Measurements from ENCODE around the gene CREG1. TPM values are rescaled to one million over a fixed set of nuclear protein-coding genes. Genes with fewer than 3 reads are reported as not detected.

The CREG1 gene
- total RNA-seq, 1 experiment from 2014 or later = 7.7 TPM

- H3K36me3 ChIP-seq (ENCODE audit: insufficient read depth, low read length, poor library complexity, severe bottlenecking) = no peaks in the 10 kb centered on the region
- ChIA-PET CTCF (no interaction called here), POLR2A (ENCODE audit: low non-redundant PET) (no interaction called here)
- H3K27ac ChIP-seq (ENCODE audit: low read depth, low read length, poor library complexity, severe bottlenecking) = no peak overlapping the region
- no TSS peak for BruUV-seq (replicated peaks)
- H3K4me1 ChIP-seq (ENCODE audit: insufficient read depth, low read length, poor library complexity, severe bottlenecking) = peaks cover 1% of the 10 kb centered on the region
- H3K27me3 ChIP-seq (replicated peaks; ENCODE audit: insufficient read depth, low read depth, low read length, poor library complexity) = no peaks in the 10 kb centered on the region
- DNase-seq (ENCODE audit: low spot score) = no peak
- H3K9me3 ChIP-seq (ENCODE audit: low read depth, low read length, poor library complexity, severe bottlenecking) = no peaks in the 10 kb centered on the region
- no peak for TF ChIP-seq EZH2 (IDR thresholded peaks at IDR 0.05; ENCODE audit: borderline replicate concordance, low read depth, low read length, poor library complexity, severe bottlenecking)
- TF ChIP-seq CTCF (conservative IDR thresholded peaks at IDR 0.05; ENCODE audit: low read depth, low read length) = no peak
- intact Hi-C loops (cut with micrococcal nuclease; ENCODE audit: unreplicated experiment) = no loop called here
- no peak overlapping the region for H3K4me3 ChIP-seq (ENCODE audit: low read depth, low read length, poor library complexity, severe bottlenecking)
Measured at GRCh38 chr1:167546935-167547334, 6.6 kb downstream of the CREG1 start.

GRCh38 chr1:167545349-167545748, 8.2 kb downstream of the CREG1 start:
- intact Hi-C loops (cut with micrococcal nuclease; ENCODE audit: unreplicated experiment) = no loop called here
- no peaks in the 10 kb centered on the region for H3K36me3 ChIP-seq (ENCODE audit: insufficient read depth, low read length, poor library complexity, severe bottlenecking)
- no peak for DNase-seq (ENCODE audit: low spot score)
- no TSS peak for BruUV-seq (replicated peaks)
- no peaks in the 10 kb centered on the region for H3K27me3 ChIP-seq (replicated peaks; ENCODE audit: insufficient read depth, low read depth, low read length, poor library complexity)
- peaks cover 10% of the 10 kb centered on the region for H3K4me1 ChIP-seq (ENCODE audit: insufficient read depth, low read length, poor library complexity, severe bottlenecking)
- CTCF ChIA-PET = no interaction called here
- POLR2A ChIA-PET (ENCODE audit: low non-redundant PET) = no interaction called here
- H3K4me3 ChIP-seq (ENCODE audit: low read depth, low read length, poor library complexity, severe bottlenecking) = no peak overlapping the region
- no peak overlapping the region for H3K27ac ChIP-seq (ENCODE audit: low read depth, low read length, poor library complexity, severe bottlenecking)
- TF ChIP-seq CTCF (conservative IDR thresholded peaks at IDR 0.05; ENCODE audit: low read depth, low read length) (no peak), EZH2 (IDR thresholded peaks at IDR 0.05; ENCODE audit: borderline replicate concordance, low read depth, low read length, poor library complexity, severe bottlenecking) (no peak)
- no peaks in the 10 kb centered on the region for H3K9me3 ChIP-seq (ENCODE audit: low read depth, low read length, poor library complexity, severe bottlenecking)

- Histone ChIP-seq H3K27ac (ENCODE audit: low read depth, low read length, poor library complexity, severe bottlenecking) (no peak overlapping the region), H3K4me1 (ENCODE audit: insufficient read depth, low read length, poor library complexity, severe bottlenecking) (peaks cover 10% of the 10 kb centered on the region), H3K4me3 (ENCODE audit: low read depth, low read length, poor library complexity, severe bottlenecking) (no peak overlapping the region), H3K9me3 (ENCODE audit: low read depth, low read length, poor library complexity, severe bottlenecking) (no peaks in the 10 kb centered on the region), H3K27me3 (replicated peaks; ENCODE audit: insufficient read depth, low read depth, low read length, poor library complexity) (no peaks in the 10 kb centered on the region), H3K36me3 (ENCODE audit: insufficient read depth, low read length, poor library complexity, severe bottlenecking) (no peaks in the 10 kb centered on the region)
- TF ChIP-seq CTCF (conservative IDR thresholded peaks at IDR 0.05; ENCODE audit: low read depth, low read length) = no peak
- TF ChIP-seq EZH2 (IDR thresholded peaks at IDR 0.05; ENCODE audit: borderline replicate concordance, low read depth, low read length, poor library complexity, severe bottlenecking) = no peak
- no TSS peak for BruUV-seq (replicated peaks)
- POLR2A ChIA-PET (ENCODE audit: low non-redundant PET) = no interaction called here
- CTCF ChIA-PET = no interaction called here
- intact Hi-C loops (cut with micrococcal nuclease; ENCODE audit: unreplicated experiment) = no loop called here
- DNase-seq (ENCODE audit: low spot score) = no peak
Measured at GRCh38 chr1:167544447-167545093, 9.0 kb downstream of the CREG1 start.

Data from A673 (cell line).